RWPE2 (cell line): ENCODE results near the gene LRRC47.
A peak's percentile ranks its signal among the peaks of the same experiment; 100 is the strongest.

Experiments used
- ATAC-seq: fragments of 200-7000 bp; cut with Tn5 transposase; 3 replicates; pipeline ENCODE4 v1.9.1; 2021; ENCODE audit warnings: low read depth
- DNase-seq: peaks from one replicate; pipeline ENCODE4 v3.0.0-alpha.2; 2020; ENCODE audit warnings: low spot score
- H3K27ac ChIP-seq: fragments of 450-650 bp; 2 replicates; pipeline ENCODE4 v1.5.1; 2017; ENCODE audit warnings: mild to moderate bottlenecking; ENCODE audit not compliant: poor library complexity, severe bottlenecking
- H3K27me3 ChIP-seq: fragments of 250-450 bp; sonication (Bioruptor Pico); 2 replicates; pipeline ENCODE4 v1.5.1; 2021; ENCODE audit warnings: mild to moderate bottlenecking, moderate library complexity; ENCODE audit not compliant: insufficient read depth, poor library complexity, severe bottlenecking
- H3K36me3 ChIP-seq: fragments of 250-450 bp; sonication (Bioruptor Pico); 2 replicates; pipeline ENCODE4 v1.5.1; 2020; ENCODE audit warnings: low read depth, mild to moderate bottlenecking, moderate library complexity
- H3K4me1 ChIP-seq: fragments of 250-450 bp; sonication (Bioruptor Pico); 2 replicates; pipeline ENCODE4 v1.5.1; 2021; ENCODE audit warnings: mild to moderate bottlenecking, moderate library complexity; ENCODE audit not compliant: insufficient read depth, poor library complexity, severe bottlenecking
- H3K4me3 ChIP-seq: fragments of 250-450 bp; sonication (Bioruptor Pico); 2 replicates; pipeline ENCODE4 v1.5.1; 2021; ENCODE audit warnings: mild to moderate bottlenecking, moderate library complexity; ENCODE audit not compliant: severe bottlenecking
- H3K9me3 ChIP-seq: fragments of 250-450 bp; sonication (Bioruptor Pico); 2 replicates; pipeline ENCODE4 v1.5.1; 2021; ENCODE audit warnings: mild to moderate bottlenecking, moderate library complexity; ENCODE audit not compliant: severe bottlenecking
- TF ChIP-seq, protein P1 (sequence below): fragments of 450-650 bp; IDR thresholded peaks from one replicate; pipeline ENCODE4 v1.5.1; 2017; ENCODE audit warnings: mild to moderate bottlenecking, moderate library complexity; ENCODE audit not compliant: poor library complexity, severe bottlenecking

The LRRC47 gene

DNA sequence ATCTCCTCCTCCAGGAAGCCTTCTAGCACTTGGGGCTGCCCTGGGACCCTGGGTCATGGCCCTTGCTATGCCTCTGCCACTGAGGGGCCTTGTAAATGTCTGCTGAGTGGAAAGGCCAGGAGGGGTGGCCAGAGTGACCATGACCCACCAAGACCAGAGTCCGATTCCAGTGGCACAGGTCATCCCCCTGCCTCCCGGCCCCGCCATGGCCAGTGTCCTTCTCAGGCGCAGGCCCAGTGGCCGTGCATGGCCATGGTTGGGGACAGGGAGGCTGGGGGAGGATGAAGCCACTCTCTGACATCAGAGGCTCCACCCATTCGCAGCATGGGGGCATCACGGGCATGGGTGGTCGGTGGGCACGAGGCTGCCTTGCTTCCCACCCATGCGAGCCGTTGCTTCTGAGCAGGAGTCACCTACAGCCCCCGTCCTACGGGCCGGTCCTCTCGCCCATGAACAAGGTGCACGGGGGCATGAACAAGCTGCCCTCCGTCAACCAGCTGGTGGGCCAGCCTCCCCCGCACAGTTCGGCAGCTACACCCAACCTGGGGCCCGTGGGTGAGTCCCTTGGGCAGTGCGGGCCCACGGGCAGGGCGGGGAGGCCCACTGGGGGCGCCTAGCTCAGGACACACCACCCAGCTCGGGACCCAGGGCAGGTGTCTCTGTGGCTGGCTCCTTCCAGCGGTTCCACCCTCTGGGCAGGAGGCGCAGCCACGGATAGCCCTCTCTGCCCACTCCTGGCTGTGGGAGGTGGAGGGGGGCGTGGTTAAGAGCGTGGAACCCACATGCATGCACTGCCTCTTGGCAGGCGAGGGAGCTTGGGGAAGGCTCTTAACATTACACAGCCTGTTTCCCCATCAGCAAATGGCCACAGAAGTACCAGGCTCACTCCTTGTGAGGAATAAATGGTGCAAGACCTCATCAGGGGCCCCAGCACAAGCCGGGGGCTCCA, 66.4 kb downstream of the LRRC47 start:
- H3K4me1 ChIP-seq: no peaks in the 10 kb centered on the region

More for the DNA sequence above, 66.4 kb downstream of the LRRC47 start:
- ATAC-seq: peak; percentile 23; the same call in 1 of the 3 replicates
- Histone ChIP-seq H3K36me3 (no peaks in the 10 kb centered on the region), H3K27me3 (no peaks in the 10 kb centered on the region), H3K27ac (no peak overlapping the region), H3K9me3 (no peaks in the 10 kb centered on the region), H3K4me3 (no peak overlapping the region)
- TF ChIP-seq, protein P1, sequence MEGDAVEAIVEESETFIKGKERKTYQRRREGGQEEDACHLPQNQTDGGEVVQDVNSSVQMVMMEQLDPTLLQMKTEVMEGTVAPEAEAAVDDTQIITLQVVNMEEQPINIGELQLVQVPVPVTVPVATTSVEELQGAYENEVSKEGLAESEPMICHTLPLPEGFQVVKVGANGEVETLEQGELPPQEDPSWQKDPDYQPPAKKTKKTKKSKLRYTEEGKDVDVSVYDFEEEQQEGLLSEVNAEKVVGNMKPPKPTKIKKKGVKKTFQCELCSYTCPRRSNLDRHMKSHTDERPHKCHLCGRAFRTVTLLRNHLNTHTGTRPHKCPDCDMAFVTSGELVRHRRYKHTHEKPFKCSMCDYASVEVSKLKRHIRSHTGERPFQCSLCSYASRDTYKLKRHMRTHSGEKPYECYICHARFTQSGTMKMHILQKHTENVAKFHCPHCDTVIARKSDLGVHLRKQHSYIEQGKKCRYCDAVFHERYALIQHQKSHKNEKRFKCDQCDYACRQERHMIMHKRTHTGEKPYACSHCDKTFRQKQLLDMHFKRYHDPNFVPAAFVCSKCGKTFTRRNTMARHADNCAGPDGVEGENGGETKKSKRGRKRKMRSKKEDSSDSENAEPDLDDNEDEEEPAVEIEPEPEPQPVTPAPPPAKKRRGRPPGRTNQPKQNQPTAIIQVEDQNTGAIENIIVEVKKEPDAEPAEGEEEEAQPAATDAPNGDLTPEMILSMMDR: no peak
- DNase-seq: no peak
